ENCODE measurements around the gene ASB5. TPM values are rescaled to one million over a fixed set of nuclear protein-coding genes. Genes with fewer than 3 reads are reported as not detected.

The ASB5 gene
- total RNA-seq, 1 donor from 2014 or later: not detected

DNA sequence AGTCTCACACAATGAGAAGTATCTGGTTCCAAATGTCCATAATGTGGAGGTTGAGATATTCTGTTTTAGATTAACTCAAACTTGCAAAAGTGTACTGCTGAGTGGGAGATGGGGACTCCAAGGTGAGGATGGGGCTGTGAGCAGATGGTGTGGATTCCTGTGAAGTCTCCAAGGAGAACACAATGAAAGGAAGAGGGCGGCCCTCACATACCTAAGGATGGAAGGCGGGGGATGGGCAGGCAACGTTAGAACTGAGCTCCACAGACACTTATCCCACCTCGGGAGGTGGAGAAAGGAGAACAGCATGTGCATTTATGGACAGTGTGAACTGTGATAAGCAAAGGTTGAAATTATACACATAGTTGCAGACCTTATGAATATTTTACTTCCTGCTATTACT, 63.7 kb downstream of the ASB5 start:
- no peak for FAIRE-seq
- TF ChIP-seq CTCF (IDR thresholded peaks at IDR 0.05; ENCODE audit: insufficient read depth, low read length, severe bottlenecking): no peak
- H3K27me3 ChIP-seq (ENCODE audit: control insufficient read depth, insufficient read depth, low read length): peaks cover 2% of the 10 kb centered on the region
- H3K36me3 ChIP-seq (ENCODE audit: control insufficient read depth, insufficient read depth, low read length): no peaks in the 10 kb centered on the region
- no peak overlapping the region for H3K4me3 ChIP-seq (ENCODE audit: low read depth, low read length)
- no peak for DNase-seq (ENCODE audit: low read depth)

GRCh38 chr4:176198316-176198903, 70.6 kb downstream of the ASB5 start:
- Histone ChIP-seq H3K27me3 (ENCODE audit: control insufficient read depth, insufficient read depth, low read length) (no peaks in the 10 kb centered on the region), H3K4me3 (ENCODE audit: low read depth, low read length) (no peak overlapping the region), H3K36me3 (ENCODE audit: control insufficient read depth, insufficient read depth, low read length) (no peaks in the 10 kb centered on the region)
- no peak for DNase-seq (ENCODE audit: low read depth)
- no peak for FAIRE-seq
- TF ChIP-seq CTCF (IDR thresholded peaks at IDR 0.05; ENCODE audit: insufficient read depth, low read length, severe bottlenecking): no peak

- no peak for FAIRE-seq
- Histone ChIP-seq H3K27me3 (ENCODE audit: control insufficient read depth, insufficient read depth, low read length) (no peaks in the 10 kb centered on the region), H3K4me3 (ENCODE audit: low read depth, low read length) (peak within 1 kb of the TSS; percentile 41), H3K36me3 (ENCODE audit: control insufficient read depth, insufficient read depth, low read length) (no peaks in the 10 kb centered on the region)
- peak; percentile 77 for DNase-seq (ENCODE audit: low read depth)
- TF ChIP-seq CTCF (IDR thresholded peaks at IDR 0.05; ENCODE audit: insufficient read depth, low read length, severe bottlenecking): no peak
These were observed 73.6 kb downstream of the ASB5 start, which contains the start of gene SPATA4 for GRCh38 chr4:176195184-176195978. SPATA4 (minus strand) TSS chr4:176195585; CDS start chr4:176195562, 23 bp downstream.

DNA sequence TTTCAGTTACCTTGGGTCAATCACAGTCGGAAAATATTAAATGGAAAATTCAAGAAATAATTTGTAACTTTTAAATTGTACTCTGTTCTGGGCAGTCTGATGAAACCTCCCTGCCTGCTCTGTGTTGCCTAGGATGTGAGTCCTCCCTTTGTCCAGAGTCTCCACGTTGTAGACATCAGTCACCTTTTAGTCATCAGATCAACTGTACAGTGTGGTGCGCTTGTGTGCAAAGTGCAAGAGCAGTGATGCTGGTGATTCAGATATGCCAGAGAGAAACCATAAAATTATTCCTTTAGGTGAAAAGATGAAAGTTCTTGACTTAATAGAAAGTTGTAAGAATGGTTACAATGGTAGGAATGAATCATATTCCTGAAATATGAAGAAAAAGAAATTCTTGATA, 75.1 kb downstream of the ASB5 start:
- no peak overlapping the region for H3K4me3 ChIP-seq (ENCODE audit: low read depth, low read length)
- FAIRE-seq (peak; percentile 47), DNase-seq (ENCODE audit: low read depth) (peak; percentile 96)
- no peaks in the 10 kb centered on the region for H3K27me3 ChIP-seq (ENCODE audit: control insufficient read depth, insufficient read depth, low read length)
- no peaks in the 10 kb centered on the region for H3K36me3 ChIP-seq (ENCODE audit: control insufficient read depth, insufficient read depth, low read length)
- no peak for TF ChIP-seq CTCF (IDR thresholded peaks at IDR 0.05; ENCODE audit: insufficient read depth, low read length, severe bottlenecking)

DNA sequence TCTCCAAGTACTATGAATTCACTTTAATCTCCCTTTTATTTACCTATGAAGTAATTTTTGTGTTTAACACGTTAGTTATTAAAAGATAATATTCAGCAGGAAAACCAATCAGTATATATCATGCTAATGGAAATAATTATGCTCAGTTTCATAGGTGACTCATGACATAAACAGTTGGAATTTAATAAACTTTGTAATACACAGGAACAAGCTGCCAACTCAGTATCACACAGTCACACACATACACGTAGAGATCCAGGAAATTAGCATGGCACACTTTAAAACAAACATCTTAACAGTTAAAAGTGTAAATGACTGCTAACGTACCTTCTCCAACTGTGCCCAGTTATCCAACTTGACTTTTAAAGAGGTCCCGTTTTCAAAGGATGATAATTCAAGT, 75.9 kb downstream of the ASB5 start:
- H3K36me3 ChIP-seq (ENCODE audit: control insufficient read depth, insufficient read depth, low read length): no peaks in the 10 kb centered on the region
- no peaks in the 10 kb centered on the region for H3K27me3 ChIP-seq (ENCODE audit: control insufficient read depth, insufficient read depth, low read length)
- FAIRE-seq: no peak
- TF ChIP-seq CTCF (IDR thresholded peaks at IDR 0.05; ENCODE audit: insufficient read depth, low read length, severe bottlenecking): no peak
- peak; percentile 89 for DNase-seq (ENCODE audit: low read depth)
- no peak overlapping the region for H3K4me3 ChIP-seq (ENCODE audit: low read depth, low read length)
